Measurements from ENCODE around the gene OXTR. TPM values are rescaled to one million over a fixed set of nuclear protein-coding genes. Genes with fewer than 3 reads are reported as not detected.

OXTR gene
- polyA plus RNA-seq, 1 donor from 2014 or later, result 1.7 TPM

DNA sequence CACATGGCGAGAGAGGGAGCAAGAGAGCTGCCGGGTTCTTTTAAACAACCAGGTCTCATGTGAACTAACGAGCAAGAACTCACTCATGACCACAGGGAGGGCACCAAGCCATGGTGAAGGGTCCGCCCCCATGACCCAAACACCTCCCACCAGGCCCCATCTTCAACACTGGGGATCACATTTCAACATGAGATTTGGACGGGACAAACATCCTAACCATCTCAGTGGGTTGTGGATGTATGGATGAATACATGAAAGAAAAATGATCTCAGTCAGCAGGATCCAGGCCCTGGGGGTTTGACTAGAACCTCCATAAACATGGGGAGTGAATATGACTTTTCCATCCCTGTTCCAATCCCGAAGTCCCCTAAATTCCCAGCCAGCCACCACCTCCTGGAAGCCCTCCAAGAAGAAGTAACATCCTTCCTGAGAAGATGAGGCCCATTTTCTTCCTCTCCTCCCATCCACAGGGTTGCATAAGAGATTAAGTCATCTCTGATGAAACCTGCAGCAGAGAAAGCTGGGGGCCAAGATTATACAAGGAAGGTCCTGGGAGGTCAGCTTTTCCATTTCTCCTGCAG is 26.3 kb downstream of the OXTR start:
- no peak overlapping the region for H2AFZ ChIP-seq (ENCODE audit: low read depth, low read length)
- TF ChIP-seq, protein P1, sequence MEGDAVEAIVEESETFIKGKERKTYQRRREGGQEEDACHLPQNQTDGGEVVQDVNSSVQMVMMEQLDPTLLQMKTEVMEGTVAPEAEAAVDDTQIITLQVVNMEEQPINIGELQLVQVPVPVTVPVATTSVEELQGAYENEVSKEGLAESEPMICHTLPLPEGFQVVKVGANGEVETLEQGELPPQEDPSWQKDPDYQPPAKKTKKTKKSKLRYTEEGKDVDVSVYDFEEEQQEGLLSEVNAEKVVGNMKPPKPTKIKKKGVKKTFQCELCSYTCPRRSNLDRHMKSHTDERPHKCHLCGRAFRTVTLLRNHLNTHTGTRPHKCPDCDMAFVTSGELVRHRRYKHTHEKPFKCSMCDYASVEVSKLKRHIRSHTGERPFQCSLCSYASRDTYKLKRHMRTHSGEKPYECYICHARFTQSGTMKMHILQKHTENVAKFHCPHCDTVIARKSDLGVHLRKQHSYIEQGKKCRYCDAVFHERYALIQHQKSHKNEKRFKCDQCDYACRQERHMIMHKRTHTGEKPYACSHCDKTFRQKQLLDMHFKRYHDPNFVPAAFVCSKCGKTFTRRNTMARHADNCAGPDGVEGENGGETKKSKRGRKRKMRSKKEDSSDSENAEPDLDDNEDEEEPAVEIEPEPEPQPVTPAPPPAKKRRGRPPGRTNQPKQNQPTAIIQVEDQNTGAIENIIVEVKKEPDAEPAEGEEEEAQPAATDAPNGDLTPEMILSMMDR (IDR thresholded peaks at IDR 0.05; ENCODE audit: poor library complexity, severe bottlenecking), result no peak
- TF ChIP-seq EZH2 (IDR thresholded peaks at IDR 0.05; ENCODE audit: borderline replicate concordance, insufficient read depth, low read length, poor library complexity, severe bottlenecking), result no peak
- TF ChIP-seq RAD21 (conservative IDR thresholded peaks at IDR 0.05), result no peak
- no peak for TF ChIP-seq SMC3 (conservative IDR thresholded peaks at IDR 0.05; ENCODE audit: poor library complexity)
- no peak for TF ChIP-seq TAF1 (IDR thresholded peaks at IDR 0.05; ENCODE audit: low read depth)
- TF ChIP-seq MXI1 (conservative IDR thresholded peaks at IDR 0.05; ENCODE audit: poor library complexity, severe bottlenecking), result no peak
- TF ChIP-seq, protein P2, sequence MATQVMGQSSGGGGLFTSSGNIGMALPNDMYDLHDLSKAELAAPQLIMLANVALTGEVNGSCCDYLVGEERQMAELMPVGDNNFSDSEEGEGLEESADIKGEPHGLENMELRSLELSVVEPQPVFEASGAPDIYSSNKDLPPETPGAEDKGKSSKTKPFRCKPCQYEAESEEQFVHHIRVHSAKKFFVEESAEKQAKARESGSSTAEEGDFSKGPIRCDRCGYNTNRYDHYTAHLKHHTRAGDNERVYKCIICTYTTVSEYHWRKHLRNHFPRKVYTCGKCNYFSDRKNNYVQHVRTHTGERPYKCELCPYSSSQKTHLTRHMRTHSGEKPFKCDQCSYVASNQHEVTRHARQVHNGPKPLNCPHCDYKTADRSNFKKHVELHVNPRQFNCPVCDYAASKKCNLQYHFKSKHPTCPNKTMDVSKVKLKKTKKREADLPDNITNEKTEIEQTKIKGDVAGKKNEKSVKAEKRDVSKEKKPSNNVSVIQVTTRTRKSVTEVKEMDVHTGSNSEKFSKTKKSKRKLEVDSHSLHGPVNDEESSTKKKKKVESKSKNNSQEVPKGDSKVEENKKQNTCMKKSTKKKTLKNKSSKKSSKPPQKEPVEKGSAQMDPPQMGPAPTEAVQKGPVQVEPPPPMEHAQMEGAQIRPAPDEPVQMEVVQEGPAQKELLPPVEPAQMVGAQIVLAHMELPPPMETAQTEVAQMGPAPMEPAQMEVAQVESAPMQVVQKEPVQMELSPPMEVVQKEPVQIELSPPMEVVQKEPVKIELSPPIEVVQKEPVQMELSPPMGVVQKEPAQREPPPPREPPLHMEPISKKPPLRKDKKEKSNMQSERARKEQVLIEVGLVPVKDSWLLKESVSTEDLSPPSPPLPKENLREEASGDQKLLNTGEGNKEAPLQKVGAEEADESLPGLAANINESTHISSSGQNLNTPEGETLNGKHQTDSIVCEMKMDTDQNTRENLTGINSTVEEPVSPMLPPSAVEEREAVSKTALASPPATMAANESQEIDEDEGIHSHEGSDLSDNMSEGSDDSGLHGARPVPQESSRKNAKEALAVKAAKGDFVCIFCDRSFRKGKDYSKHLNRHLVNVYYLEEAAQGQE (IDR thresholded peaks at IDR 0.05; ENCODE audit: borderline replicate concordance), result no peak
- no peak for TF ChIP-seq POLR2AphosphoS5 (IDR thresholded peaks at IDR 0.05)
- no peak for TF ChIP-seq EP300 (conservative IDR thresholded peaks at IDR 0.05; ENCODE audit: poor library complexity, severe bottlenecking)

DNA sequence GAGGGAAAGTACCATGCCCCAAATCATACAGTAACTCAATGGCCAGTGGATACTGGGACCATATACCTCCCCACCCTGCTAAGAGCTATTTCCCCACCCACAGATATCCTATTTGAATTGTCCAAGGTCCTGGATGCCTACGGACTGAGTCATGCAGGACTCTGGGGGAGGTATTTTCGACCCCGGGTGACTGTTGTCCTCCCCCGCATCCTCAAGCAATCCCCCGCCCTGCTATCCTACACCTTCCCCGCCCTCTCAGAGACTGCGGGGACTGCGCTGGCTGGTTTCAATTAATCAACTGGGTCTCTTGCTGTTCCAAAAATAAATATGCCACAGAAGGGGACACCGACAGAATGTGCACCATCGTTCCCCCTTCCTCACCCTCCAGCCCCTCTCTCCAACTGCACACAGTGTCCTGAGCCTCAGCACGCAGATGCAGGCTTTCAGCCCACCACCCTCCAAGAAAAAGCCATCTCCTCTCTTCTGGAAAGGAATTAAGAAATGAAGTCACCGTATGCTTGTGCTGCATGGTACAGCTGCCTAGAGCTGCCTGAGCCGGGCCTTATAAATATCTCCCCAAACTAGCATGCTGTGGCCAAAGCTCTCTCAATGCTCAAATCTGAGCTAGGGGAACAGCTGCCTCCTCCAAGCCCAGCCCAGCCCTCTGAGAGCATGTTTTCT is 27.7 kb downstream of the OXTR start:
- peak overlapping the region; percentile 20 for H3K9ac ChIP-seq (ENCODE audit: low read length)
- H3K79me2 ChIP-seq (replicated peaks; ENCODE audit: insufficient read depth, low read length), result no peaks in the 10 kb centered on the region
- no peaks in the 10 kb centered on the region for H4K20me1 ChIP-seq (ENCODE audit: insufficient read depth)
- H3K4me3 ChIP-seq (ENCODE audit: low read length), result peak overlapping the region; percentile 42
- H3K9me2 ChIP-seq (ENCODE audit: insufficient read depth, low read length), result no peaks in the 10 kb centered on the region
- peak overlapping the region; percentile 57 for H3K27ac ChIP-seq (ENCODE audit: low read length)
- no peaks in the 10 kb centered on the region for H3K36me3 ChIP-seq (ENCODE audit: insufficient read depth, low read length)
- no peak overlapping the region for H2AFZ ChIP-seq (ENCODE audit: low read depth, low read length)
- H3F3A ChIP-seq (ENCODE audit: insufficient read depth, low read length, poor library complexity, severe bottlenecking), result no peaks in the 10 kb centered on the region
- no peaks in the 10 kb centered on the region for H3K27me3 ChIP-seq (ENCODE audit: insufficient read depth, low read depth, low read length)
- no peak overlapping the region for H3K4me2 ChIP-seq (ENCODE audit: low read length)
- TF ChIP-seq, protein P2 (IDR thresholded peaks at IDR 0.05; ENCODE audit: borderline replicate concordance), result no peak
- TF ChIP-seq EP300 (conservative IDR thresholded peaks at IDR 0.05; ENCODE audit: poor library complexity, severe bottlenecking), result no peak
- no peak for TF ChIP-seq MXI1 (conservative IDR thresholded peaks at IDR 0.05; ENCODE audit: poor library complexity, severe bottlenecking)
- no peak for TF ChIP-seq SMC3 (conservative IDR thresholded peaks at IDR 0.05; ENCODE audit: poor library complexity)
- no peak for TF ChIP-seq EZH2 (IDR thresholded peaks at IDR 0.05; ENCODE audit: borderline replicate concordance, insufficient read depth, low read length, poor library complexity, severe bottlenecking)
- no peak for TF ChIP-seq POLR2AphosphoS5 (IDR thresholded peaks at IDR 0.05)
- TF ChIP-seq, protein P1 (IDR thresholded peaks at IDR 0.05; ENCODE audit: poor library complexity, severe bottlenecking), result no peak
- TF ChIP-seq TAF1 (IDR thresholded peaks at IDR 0.05; ENCODE audit: low read depth), result no peak
- TF ChIP-seq RAD21 (conservative IDR thresholded peaks at IDR 0.05), result no peak
- H3K9me3 ChIP-seq (ENCODE audit: low read length), result no peaks in the 10 kb centered on the region

More for the DNA sequence above, 26.3 kb downstream of the OXTR start:
- Histone ChIP-seq H3K27ac (ENCODE audit: low read length) (peak overlapping the region; percentile 57), H3K4me3 (ENCODE audit: low read length) (no peak overlapping the region), H3F3A (ENCODE audit: insufficient read depth, low read length, poor library complexity, severe bottlenecking) (no peaks in the 10 kb centered on the region), H3K9me2 (ENCODE audit: insufficient read depth, low read length) (no peaks in the 10 kb centered on the region), H4K20me1 (ENCODE audit: insufficient read depth) (no peaks in the 10 kb centered on the region), H3K9ac (ENCODE audit: low read length) (no peak overlapping the region), H3K4me2 (ENCODE audit: low read length) (no peak overlapping the region), H3K9me3 (ENCODE audit: low read length) (no peaks in the 10 kb centered on the region), H3K36me3 (ENCODE audit: insufficient read depth, low read length) (no peaks in the 10 kb centered on the region), H3K79me2 (replicated peaks; ENCODE audit: insufficient read depth, low read length) (no peaks in the 10 kb centered on the region), H3K27me3 (ENCODE audit: insufficient read depth, low read depth, low read length) (no peaks in the 10 kb centered on the region)
